ENCODE results near the gene ZNF516.

ZNF516 gene

GRCh38 chr18:76361219-76361618 is 133.8 kb downstream of the ZNF516 start:
- no peak for DNase-seq (ENCODE audit: low spot score)
- no peak for ATAC-seq (ENCODE audit: low read depth)
- Histone ChIP-seq H3K27ac (ENCODE audit: poor library complexity, severe bottlenecking) (no peak overlapping the region), H3K9me3 (ENCODE audit: severe bottlenecking) (no peaks in the 10 kb centered on the region), H3K27me3 (ENCODE audit: insufficient read depth, poor library complexity, severe bottlenecking) (no peaks in the 10 kb centered on the region), H3K36me3 (ENCODE audit: low read depth) (peaks cover 35% of the 10 kb centered on the region), H3K4me3 (ENCODE audit: severe bottlenecking) (no peak overlapping the region), H3K4me1 (ENCODE audit: insufficient read depth, poor library complexity, severe bottlenecking) (no peaks in the 10 kb centered on the region)
- TF ChIP-seq CTCF (IDR thresholded peaks at IDR 0.05; ENCODE audit: poor library complexity, severe bottlenecking) = no peak

- DNase-seq (ENCODE audit: low spot score) (no peak), ATAC-seq (ENCODE audit: low read depth) (no peak)
- no peak overlapping the region for H3K4me3 ChIP-seq (ENCODE audit: severe bottlenecking)
- H3K27ac ChIP-seq (ENCODE audit: poor library complexity, severe bottlenecking) = no peak overlapping the region
- peaks cover 35% of the 10 kb centered on the region for H3K36me3 ChIP-seq (ENCODE audit: low read depth)
- no peaks in the 10 kb centered on the region for H3K9me3 ChIP-seq (ENCODE audit: severe bottlenecking)
- H3K4me1 ChIP-seq (ENCODE audit: insufficient read depth, poor library complexity, severe bottlenecking) = no peaks in the 10 kb centered on the region
- no peaks in the 10 kb centered on the region for H3K27me3 ChIP-seq (ENCODE audit: insufficient read depth, poor library complexity, severe bottlenecking)
- no peak for TF ChIP-seq CTCF (IDR thresholded peaks at IDR 0.05; ENCODE audit: poor library complexity, severe bottlenecking)
Measured at GRCh38 chr18:76359909-76360308, 135.1 kb downstream of the ZNF516 start.

- DNase-seq (ENCODE audit: low spot score) (no peak), ATAC-seq (ENCODE audit: low read depth) (no peak)
- H3K4me1 ChIP-seq (ENCODE audit: insufficient read depth, poor library complexity, severe bottlenecking) = no peaks in the 10 kb centered on the region
- H3K36me3 ChIP-seq (ENCODE audit: low read depth) = peaks cover 35% of the 10 kb centered on the region
- no peaks in the 10 kb centered on the region for H3K27me3 ChIP-seq (ENCODE audit: insufficient read depth, poor library complexity, severe bottlenecking)
- H3K27ac ChIP-seq (ENCODE audit: poor library complexity, severe bottlenecking) = no peak overlapping the region
- no peak overlapping the region for H3K4me3 ChIP-seq (ENCODE audit: severe bottlenecking)
- H3K9me3 ChIP-seq (ENCODE audit: severe bottlenecking) = no peaks in the 10 kb centered on the region
- TF ChIP-seq CTCF (IDR thresholded peaks at IDR 0.05; ENCODE audit: poor library complexity, severe bottlenecking) = no peak
Measured at GRCh38 chr18:76358774-76359173, 136.3 kb downstream of the ZNF516 start.

- DNase-seq (ENCODE audit: low spot score) = no peak
- Histone ChIP-seq H3K27me3 (ENCODE audit: insufficient read depth, poor library complexity, severe bottlenecking) (no peaks in the 10 kb centered on the region), H3K9me3 (ENCODE audit: severe bottlenecking) (no peaks in the 10 kb centered on the region), H3K4me3 (ENCODE audit: severe bottlenecking) (no peak overlapping the region), H3K4me1 (ENCODE audit: insufficient read depth, poor library complexity, severe bottlenecking) (peaks cover under 1% of the 10 kb centered on the region), H3K36me3 (ENCODE audit: low read depth) (peaks cover 28% of the 10 kb centered on the region), H3K27ac (ENCODE audit: poor library complexity, severe bottlenecking) (no peak overlapping the region)
- TF ChIP-seq CTCF (IDR thresholded peaks at IDR 0.05; ENCODE audit: poor library complexity, severe bottlenecking) = no peak
- no peak for ATAC-seq (ENCODE audit: low read depth)
Measured at GRCh38 chr18:76357585-76358260, 137.3 kb downstream of the ZNF516 start.

- TF ChIP-seq CTCF (IDR thresholded peaks at IDR 0.05; ENCODE audit: poor library complexity, severe bottlenecking) = no peak
- Histone ChIP-seq H3K4me1 (ENCODE audit: insufficient read depth, poor library complexity, severe bottlenecking) (peaks cover 6% of the 10 kb centered on the region), H3K36me3 (ENCODE audit: low read depth) (peaks cover 25% of the 10 kb centered on the region), H3K4me3 (ENCODE audit: severe bottlenecking) (no peak overlapping the region), H3K27ac (ENCODE audit: poor library complexity, severe bottlenecking) (no peak overlapping the region), H3K9me3 (ENCODE audit: severe bottlenecking) (no peaks in the 10 kb centered on the region), H3K27me3 (ENCODE audit: insufficient read depth, poor library complexity, severe bottlenecking) (no peaks in the 10 kb centered on the region)
- ATAC-seq (ENCODE audit: low read depth) = no peak
- no peak for DNase-seq (ENCODE audit: low spot score)
Measured at GRCh38 chr18:76357174-76357573, 137.9 kb downstream of the ZNF516 start.

Data from RWPE2 (cell line).